ENCODE results near the gene ADARB2.

Gene ADARB2

GRCh38 chr10:1579671-1580070 is 157.7 kb downstream of the ADARB2 start:
- DNase-seq: no peak

- no peak for DNase-seq
Measured at GRCh38 chr10:1579141-1579491, 158.2 kb downstream of the ADARB2 start.

- no peak for DNase-seq
Measured at GRCh38 chr10:1578392-1579140, 158.8 kb downstream of the ADARB2 start.

GRCh38 chr10:1577945-1578344 is 159.4 kb downstream of the ADARB2 start:
- no peak for DNase-seq

- no peak for DNase-seq
Measured at GRCh38 chr10:1577373-1577770, 160.0 kb downstream of the ADARB2 start.

GRCh38 chr10:1576467-1577372 is 160.6 kb downstream of the ADARB2 start:
- no peak for DNase-seq

GRCh38 chr10:1575481-1576244 is 161.7 kb downstream of the ADARB2 start:
- DNase-seq: no peak

GRCh38 chr10:1574719-1575118 is 162.6 kb downstream of the ADARB2 start:
- no peak for DNase-seq

- no peak for DNase-seq
Measured at GRCh38 chr10:1573981-1574380, 163.3 kb downstream of the ADARB2 start.

- no peak for DNase-seq
Measured at GRCh38 chr10:1573334-1573969, 163.9 kb downstream of the ADARB2 start.

GRCh38 chr10:1572519-1573333 is 164.6 kb downstream of the ADARB2 start:
- peak; percentile 66 for DNase-seq

GRCh38 chr10:1571587-1572237 is 165.6 kb downstream of the ADARB2 start:
- peak; percentile 55 for DNase-seq

GRCh38 chr10:1570416-1571051 is 166.8 kb downstream of the ADARB2 start:
- DNase-seq: no peak

- DNase-seq: no peak
Measured at GRCh38 chr10:1569208-1569607, 168.1 kb downstream of the ADARB2 start.

GRCh38 chr10:1567742-1568495 is 169.4 kb downstream of the ADARB2 start:
- no peak for DNase-seq

GRCh38 chr10:1567152-1567551 is 170.2 kb downstream of the ADARB2 start:
- no peak for DNase-seq

GRCh38 chr10:1564791-1565190 is 172.5 kb downstream of the ADARB2 start:
- no peak for DNase-seq

- DNase-seq: no peak
Measured at GRCh38 chr10:1563028-1563427, 174.3 kb downstream of the ADARB2 start.

GRCh38 chr10:1561731-1562337 is 175.5 kb downstream of the ADARB2 start:
- no peak for DNase-seq

Measured in DMS53 (cell line).